GM23338 (cell line): Measurements from ENCODE around the gene CDC45. TPM values are rescaled to one million over a fixed set of nuclear protein-coding genes. Genes with fewer than 3 reads are reported as not detected.

Source experiments
- ATAC-seq: fragments of 200-7000 bp; cut with Tn5 transposase; 3 replicates; pipeline ENCODE4 v1.9.1; 2020
- DNase-seq: peaks from one replicate; pipeline ENCODE4 v3.0.0-alpha.2; 2015; ENCODE audit warnings: low spot score
- H2AFZ ChIP-seq: fragments of 200-600 bp; sonication (generic); 2 replicates; pipeline ENCODE4 v1.8.0; 2016; ENCODE audit warnings: antibody characterized with exemption, mild to moderate bottlenecking, moderate library complexity
- H3F3A ChIP-seq: fragments of 200-600 bp; sonication (generic); replicated peaks from 2 replicates; pipeline ENCODE4 v1.8.0; 2017; ENCODE audit warnings: antibody characterized with exemption, mixed run types, low read depth
- H3K27ac ChIP-seq: fragments of 200-600 bp; sonication (generic); 2 replicates; pipeline ENCODE4 v1.6.1; 2016; ENCODE audit warnings: low read depth
- H3K27me3 ChIP-seq: fragments of 200-600 bp; sonication (generic); 2 replicates; pipeline ENCODE4 v1.8.0; 2016; ENCODE audit warnings: mild to moderate bottlenecking, mixed run types, moderate library complexity; ENCODE audit not compliant: insufficient read depth
- H3K36me3 ChIP-seq: fragments of 200-600 bp; sonication (generic); 2 replicates; pipeline ENCODE4 v1.8.0; 2016; ENCODE audit warnings: mild to moderate bottlenecking; ENCODE audit not compliant: insufficient read depth
- H3K4me1 ChIP-seq: fragments of 200-600 bp; sonication (generic); 2 replicates; pipeline ENCODE4 v1.8.0; 2016; ENCODE audit warnings: mild to moderate bottlenecking, moderate library complexity; ENCODE audit not compliant: insufficient read depth
- H3K4me2 ChIP-seq: fragments of 200-600 bp; sonication (generic); 2 replicates; pipeline ENCODE4 v1.7.1; 2017; ENCODE audit warnings: mixed run types
- H3K4me3 ChIP-seq: fragments of 200-600 bp; sonication (generic); 2 replicates; pipeline ENCODE4 v1.6.1; 2016; ENCODE audit warnings: mixed run types
- H3K79me2 ChIP-seq: fragments of 200-600 bp; sonication (generic); replicated peaks from 2 replicates; pipeline ENCODE4 v1.8.0; 2017; ENCODE audit warnings: mild to moderate bottlenecking; ENCODE audit not compliant: insufficient read depth
- H3K9me2 ChIP-seq: fragments of 200-600 bp; sonication (generic); 2 replicates; pipeline ENCODE4 v1.8.0; 2017; ENCODE audit not compliant: insufficient read depth
- H4K20me1 ChIP-seq: fragments of 200-600 bp; sonication (generic); replicated peaks from 2 replicates; pipeline ENCODE4 v1.8.0; 2017; ENCODE audit warnings: mild to moderate bottlenecking; ENCODE audit not compliant: insufficient read depth
- H3K27ac Mint-ChIP-seq: 2 replicates; pipeline ENCODE4 v1.8.0; 2020; ENCODE audit warnings: inconsistent platforms, mild to moderate bottlenecking, moderate library complexity, mixed read lengths
- H3K27me3 Mint-ChIP-seq: 3 replicates; pipeline ENCODE4 v1.8.0; 2022; ENCODE audit warnings: low read depth, mild to moderate bottlenecking, moderate library complexity, mixed read lengths, inconsistent platforms; ENCODE audit not compliant: insufficient read depth, poor library complexity
- H3K36me3 Mint-ChIP-seq: 3 replicates; pipeline ENCODE4 v1.8.0; 2021; ENCODE audit warnings: low read depth, mild to moderate bottlenecking, inconsistent platforms, moderate library complexity, mixed read lengths
- H3K4me1 Mint-ChIP-seq: 3 replicates; pipeline ENCODE4 v1.8.0; 2020; ENCODE audit warnings: mild to moderate bottlenecking, inconsistent platforms, mixed read lengths
- H3K4me3 Mint-ChIP-seq: 3 replicates; pipeline ENCODE4 v1.8.0; 2021; ENCODE audit warnings: moderate library complexity, mild to moderate bottlenecking, inconsistent platforms, mixed read lengths
- H3K9me3 Mint-ChIP-seq: 3 replicates; pipeline ENCODE4 v1.8.0; 2020; ENCODE audit warnings: moderate library complexity, mild to moderate bottlenecking, inconsistent platforms, mixed read lengths
- CREB1 ChIP-seq: fragments of 250-450 bp; sonication (Bioruptor Pico); IDR thresholded peaks from 2 replicates; pipeline ENCODE4 v1.5.0; 2020; ENCODE audit warnings: low read depth, mild to moderate bottlenecking, moderate library complexity
- CTCF ChIP-seq, 2 experiments: fragments of 200-600 bp in 1 of 2; sonication (generic) in 1 of 2; conservative IDR thresholded peaks; 2 replicates each; pipeline versions ENCODE4 v1.5.1 to v1.6.1; 2016 to 2017; ENCODE audit warnings: antibody characterized with exemption in 2 of 2, low read depth in 2 of 2, mild to moderate bottlenecking in 2 of 2, moderate library complexity in 1 of 2
- EZH2 ChIP-seq: fragments of 200-600 bp; sonication (generic); IDR thresholded peaks from one replicate; pipeline ENCODE4 v1.8.0; 2017; ENCODE audit warnings: antibody characterized with exemption, mild to moderate bottlenecking, low read depth; ENCODE audit not compliant: unreplicated experiment
- EZH2phosphoT487 ChIP-seq: fragments of 200-600 bp; sonication (generic); IDR thresholded peaks from one replicate; pipeline ENCODE4 v1.8.1; 2018; ENCODE audit warnings: antibody characterized with exemption; ENCODE audit not compliant: unreplicated experiment
- JUNB ChIP-seq: IDR thresholded peaks from one replicate; pipeline ENCODE4 v1.6.1; 2016; ENCODE audit warnings: antibody characterized with exemption; ENCODE audit not compliant: unreplicated experiment
- NANOG ChIP-seq: IDR thresholded peaks from 2 replicates; pipeline ENCODE4 v1.6.1; 2016; ENCODE audit warnings: antibody characterized with exemption, borderline replicate concordance
- POLR2AphosphoS5 ChIP-seq: IDR thresholded peaks from 2 replicates; pipeline ENCODE4 v1.6.1; 2016; ENCODE audit warnings: antibody characterized with exemption, low read depth
- REST ChIP-seq: IDR thresholded peaks from one replicate; pipeline ENCODE4 v1.6.1; 2018; ENCODE audit warnings: antibody characterized with exemption; ENCODE audit not compliant: unreplicated experiment
- STAT1 ChIP-seq: IDR thresholded peaks from one replicate; pipeline ENCODE4 v1.6.1; 2016; ENCODE audit warnings: antibody characterized with exemption; ENCODE audit not compliant: unreplicated experiment
- ZNF114 ChIP-seq: fragments of 250-450 bp; sonication (Bioruptor Pico); IDR thresholded peaks from 2 replicates; pipeline ENCODE4 v1.5.0; 2020; ENCODE audit warnings: mild to moderate bottlenecking, moderate library complexity
- ZNF331 ChIP-seq: fragments of 250-450 bp; sonication (Bioruptor Pico); IDR thresholded peaks from 2 replicates; pipeline ENCODE4 v1.5.0; 2020; ENCODE audit warnings: low read depth, mild to moderate bottlenecking, moderate library complexity
- ZNF462 ChIP-seq: fragments of 250-450 bp; sonication (Bioruptor Pico); IDR thresholded peaks from 2 replicates; pipeline ENCODE4 v1.5.0; 2020; ENCODE audit warnings: mild to moderate bottlenecking, moderate library complexity
- polyA plus RNA-seq: library from polyadenylated mRNA; unstranded; fragments of >200 nt; fragmentation: Nextera tagmentation; extraction: Ambion mirVana; gene quantifications from 2 replicates; pipeline ENCODE4 v1.2.1, GENCODE V29; 2016
- total RNA-seq: library from RNA; depleted of rRNA; stranded (reverse); fragments of >200 nt; shearing (Covaris generic); gene quantifications from 2 replicates; pipeline ENCODE4 v1.2.3, GENCODE V29; 2014

The CDC45 gene
- total and polyA plus RNA-seq, 2 experiments from 2014 or later: 29.0 to 30.3 TPM

- TF ChIP-seq ZNF462 (no peak), EZH2phosphoT487 (no peak), CREB1 (no peak), ZNF114 (CRISPR knock-in tag) (no peak), NANOG (no peak), CTCF (conservative IDR thresholded peaks at IDR 0.05; ENCODE audit: low read depth in 2 of 2) (peak; percentile 16 to 43; a peak in 3 of 4 replicates)
Observed at GRCh38 chr22:19559324-19559811, 79.6 kb downstream of the CDC45 start (continued).

- ATAC-seq (no peak), DNase-seq (no peak)
- peaks cover 4% of the 10 kb centered on the region for H3K4me1 Mint-ChIP-seq
- no peak overlapping the region for H3K4me3 Mint-ChIP-seq
- H3K79me2 ChIP-seq: no peaks in the 10 kb centered on the region
- H3K27me3 ChIP-seq: no peaks in the 10 kb centered on the region
- H3K27ac Mint-ChIP-seq: no peak overlapping the region
- no peak overlapping the region for H3K4me3 ChIP-seq
- no peaks in the 10 kb centered on the region for H3K36me3 Mint-ChIP-seq
- 0 out of 2 replicates have a peak overlapping the region, but pooled peaks have one; percentile 66 for H2AFZ ChIP-seq
- no peaks in the 10 kb centered on the region for H3K36me3 ChIP-seq
- H3F3A ChIP-seq: no peaks in the 10 kb centered on the region
- no peak overlapping the region for H3K27ac ChIP-seq
- H3K9me2 ChIP-seq: no peaks in the 10 kb centered on the region
- H3K4me2 ChIP-seq: no peak overlapping the region
- no peaks in the 10 kb centered on the region; the same call in 2 of the 3 replicates for H3K9me3 Mint-ChIP-seq
- H3K4me1 ChIP-seq: no peaks in the 10 kb centered on the region
- H3K27me3 Mint-ChIP-seq: peaks cover 1% of the 10 kb centered on the region
- H4K20me1 ChIP-seq: no peaks in the 10 kb centered on the region
- TF ChIP-seq ZNF331 (CRISPR knock-in tag): no peak
- TF ChIP-seq POLR2AphosphoS5: no peak
- TF ChIP-seq EZH2phosphoT487: no peak
- TF ChIP-seq STAT1: no peak
- no peak for TF ChIP-seq NANOG
- no peak for TF ChIP-seq REST
- no peak for TF ChIP-seq EZH2
- TF ChIP-seq JUNB: no peak
- TF ChIP-seq CTCF (conservative IDR thresholded peaks at IDR 0.05; ENCODE audit: low read depth in 2 of 2): no peak
Observed at GRCh38 chr22:19559956-19560355, 80.2 kb downstream of the CDC45 start.
